T follicular helper cell (primary cell): ENCODE measurements around the gene GRPEL2.
"Not testable (repeated sequence)": the region's sequence is repeated elsewhere in the genome, so short reads cannot be mapped to it uniquely, and the experiment has no call there.

Experiments used
- DNase-seq: peaks from one replicate; pipeline ENCODE4 v3.0.0-alpha.2; 2020; ENCODE audit warnings: low read depth

The GRPEL2 gene

GRCh38 chr5:149376711-149377447, 31.6 kb downstream of the GRPEL2 start:
- DNase-seq = no peak

DNA sequence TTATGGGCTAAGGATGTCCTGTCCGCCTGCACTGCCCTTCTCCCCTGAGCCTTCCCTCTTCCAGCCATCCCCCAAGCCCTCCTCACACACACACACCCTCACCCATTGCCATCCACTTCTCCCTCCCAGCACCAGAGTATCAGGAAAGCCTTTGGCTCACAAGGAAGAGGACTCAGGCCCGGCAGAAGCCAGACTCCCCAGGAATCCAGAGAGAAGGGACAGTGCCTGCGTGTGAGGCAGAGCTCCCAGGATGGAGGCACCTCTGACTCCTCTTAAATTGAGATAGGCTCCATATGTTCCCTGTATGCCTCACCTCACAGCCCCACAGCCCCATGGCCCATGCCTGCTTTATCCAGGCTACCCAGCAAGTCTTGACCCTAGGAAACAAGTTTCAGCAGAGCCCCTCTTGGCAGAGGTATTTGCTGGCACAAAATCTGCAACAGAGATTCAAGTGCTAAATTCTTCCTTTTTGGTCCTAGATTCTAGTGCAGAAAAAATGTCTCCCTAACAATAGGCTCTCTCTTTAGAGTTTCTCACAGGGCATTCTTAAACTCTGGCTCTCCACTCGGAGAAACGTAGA, 33.0 kb downstream of the GRPEL2 start:
- no peak for DNase-seq

GRCh38 chr5:149379177-149379761, 34.0 kb downstream of the GRPEL2 start, which contains the start of gene IL17B:
IL17B (minus strand) TSS chr5:149379292; CDS start chr5:149379225, 67 bp downstream.
- no peak for DNase-seq

DNA sequence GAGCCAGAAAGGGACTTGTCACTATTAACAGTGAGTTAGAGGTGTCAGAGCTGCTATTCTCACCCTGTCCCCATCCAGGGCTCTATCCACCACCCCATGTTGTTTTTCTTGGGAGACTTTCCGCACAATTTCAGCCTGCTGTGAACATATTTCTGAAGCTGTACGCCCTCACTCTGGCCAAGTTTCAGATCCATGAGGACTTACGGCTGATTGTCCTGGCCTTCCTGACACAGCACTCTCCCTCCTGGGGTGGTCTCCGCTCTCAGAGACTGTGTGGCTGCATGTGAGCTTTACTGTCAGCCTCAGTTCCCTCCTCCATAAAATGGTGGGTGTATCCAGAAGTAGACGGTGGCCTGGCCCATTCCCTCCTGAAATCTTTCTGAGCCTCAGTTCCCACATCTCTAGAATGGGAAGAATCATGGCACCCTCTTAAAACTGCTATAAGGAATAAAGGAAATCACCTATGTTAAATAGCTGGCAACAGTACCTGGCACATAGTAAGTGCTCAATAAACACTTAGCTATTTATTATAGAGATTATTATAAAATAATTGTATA, 34.6 kb downstream of the GRPEL2 start:
- no peak for DNase-seq

DNA sequence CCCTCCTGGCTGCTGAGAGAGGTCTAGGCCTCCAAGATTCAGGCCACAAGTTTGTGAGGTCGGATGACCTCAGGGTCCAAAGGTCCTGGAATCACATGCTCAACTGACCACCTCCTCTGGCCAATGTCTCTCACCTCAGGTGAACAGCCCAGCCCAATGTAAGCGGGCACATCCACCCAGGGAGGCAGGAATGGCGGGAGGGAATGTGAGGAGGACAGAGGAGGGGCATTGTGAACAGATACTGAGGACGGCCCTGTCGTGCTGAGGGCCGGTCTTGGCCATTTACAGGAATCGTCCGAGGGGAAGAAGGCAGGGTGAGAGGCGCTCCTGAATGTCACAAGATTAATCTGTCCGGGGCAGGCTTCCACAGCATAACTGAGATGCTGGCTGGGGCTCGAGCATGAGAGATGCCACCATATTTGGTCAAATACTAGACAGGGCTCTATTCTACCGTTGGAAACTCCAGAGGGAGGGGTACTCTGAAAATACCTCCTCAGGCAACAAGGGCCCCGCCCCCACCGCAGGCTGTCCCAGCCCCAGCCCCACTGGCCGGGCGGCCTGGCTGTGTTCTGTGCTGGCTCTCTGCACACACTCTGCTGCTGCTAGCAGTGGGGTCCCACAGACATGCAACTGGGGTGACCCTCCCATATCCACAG, 35.3 kb downstream of the GRPEL2 start:
- no peak for DNase-seq

DNA sequence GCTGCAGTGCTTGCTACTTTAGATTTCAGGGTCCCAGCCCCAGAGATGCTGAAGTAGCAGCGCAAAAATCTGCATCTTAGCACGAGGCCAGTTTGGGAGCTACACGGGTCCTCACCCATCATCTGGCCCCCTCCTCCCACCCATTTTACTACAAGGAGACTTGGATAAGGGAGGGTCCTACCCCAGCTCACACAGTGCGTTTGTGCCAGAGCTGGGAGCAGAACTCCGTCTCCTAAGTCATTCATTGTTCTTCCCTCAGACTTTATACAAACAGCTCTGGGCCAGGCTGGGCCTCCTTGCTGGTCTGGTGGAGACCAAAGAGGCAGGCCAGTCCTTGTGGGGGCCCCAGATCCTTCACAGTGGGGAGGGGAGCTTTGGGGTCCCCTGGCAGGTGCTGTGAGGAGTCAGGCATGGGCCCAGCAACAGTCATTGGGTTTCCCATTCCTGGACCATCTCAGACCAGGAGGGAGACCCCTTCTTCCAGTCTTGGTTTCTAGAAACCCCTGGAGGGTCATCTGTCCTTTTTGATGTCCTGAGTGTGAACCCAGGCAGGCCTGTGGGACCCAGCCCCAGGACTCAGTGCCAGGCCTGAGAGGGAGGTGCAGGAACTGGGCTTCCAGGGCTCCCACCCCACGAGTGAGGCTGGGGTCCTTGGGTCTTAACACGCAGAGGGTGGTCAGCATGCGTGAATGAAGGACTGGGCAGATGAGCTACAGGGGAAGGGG, 36.1 kb downstream of the GRPEL2 start:
- DNase-seq = no peak

- DNase-seq = peak; percentile 54
Measured at GRCh38 chr5:149381986-149382338, 36.7 kb downstream of the GRPEL2 start.

- no peak for DNase-seq
Measured at GRCh38 chr5:149382517-149383220, 37.4 kb downstream of the GRPEL2 start.

DNA sequence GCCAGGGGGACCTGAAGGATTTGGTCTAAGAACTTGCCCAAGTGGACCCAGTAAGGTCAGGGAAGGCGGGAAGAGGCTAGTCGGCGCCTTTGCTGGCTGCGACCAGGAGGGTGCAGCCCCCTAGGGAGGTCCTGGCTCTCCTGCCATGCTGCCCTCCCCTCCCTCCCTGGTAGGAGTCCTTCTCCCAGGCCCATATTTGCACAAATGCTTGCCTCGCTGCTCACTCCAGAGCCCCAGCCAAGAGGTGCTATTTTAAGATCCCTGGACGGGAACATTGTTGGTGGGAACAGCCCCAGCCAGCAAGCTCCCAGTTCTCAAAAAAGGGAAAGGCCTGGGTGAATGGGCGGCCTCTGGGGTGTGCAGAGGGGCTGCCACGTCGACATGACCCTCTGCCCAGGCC, 38.1 kb downstream of the GRPEL2 start:
- DNase-seq = no peak

GRCh38 chr5:149386166-149386565, 40.9 kb downstream of the GRPEL2 start:
- DNase-seq = no peak

DNA sequence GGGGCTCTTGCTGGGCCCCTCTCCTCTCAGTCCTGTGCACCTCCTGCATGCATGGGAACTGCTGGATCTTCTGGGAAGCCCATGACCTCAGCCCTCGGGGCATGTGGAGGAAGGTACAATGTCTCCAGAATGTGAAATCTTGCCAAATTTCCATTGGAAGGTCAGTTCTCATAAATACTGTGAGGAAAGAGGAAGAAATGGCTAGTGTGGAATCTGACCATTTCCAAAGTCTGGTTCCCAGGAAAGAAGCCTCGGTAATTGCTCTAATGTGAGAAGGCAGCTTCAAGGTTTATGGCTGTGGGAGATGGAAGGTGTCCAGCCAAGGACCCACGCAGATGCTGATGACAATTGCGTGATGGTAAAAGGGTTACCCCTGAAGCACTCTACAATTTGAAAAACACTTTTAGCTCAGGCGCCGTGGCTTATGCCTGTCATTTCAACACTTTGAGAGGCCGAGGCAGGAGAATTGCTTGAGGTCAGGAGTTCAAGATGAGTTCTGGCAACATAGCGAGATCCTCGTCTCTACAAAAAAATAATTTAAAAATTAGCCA, 41.9 kb downstream of the GRPEL2 start:
- no peak for DNase-seq

DNA sequence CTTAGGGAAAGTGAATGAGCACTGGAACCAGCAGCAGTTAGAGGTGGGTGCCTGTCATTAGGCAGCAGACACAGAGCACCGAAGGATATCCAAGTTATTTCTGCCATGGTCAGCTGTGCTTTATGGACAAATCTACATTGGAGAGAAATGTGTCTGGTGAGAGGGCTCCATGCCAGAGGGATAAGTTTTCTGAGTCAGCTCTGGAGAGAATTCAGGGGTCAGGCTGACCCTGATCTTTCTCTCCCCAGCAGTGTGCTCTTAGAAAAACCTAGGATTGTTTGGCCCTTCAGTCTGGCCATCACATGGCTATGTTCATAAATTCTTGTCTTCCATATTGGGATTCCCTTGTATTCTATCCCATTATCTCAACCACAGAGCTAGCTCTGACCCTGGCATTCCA, 42.7 kb downstream of the GRPEL2 start:
- no peak for DNase-seq

GRCh38 chr5:149388498-149389190, 43.3 kb downstream of the GRPEL2 start:
- no peak for DNase-seq

DNA sequence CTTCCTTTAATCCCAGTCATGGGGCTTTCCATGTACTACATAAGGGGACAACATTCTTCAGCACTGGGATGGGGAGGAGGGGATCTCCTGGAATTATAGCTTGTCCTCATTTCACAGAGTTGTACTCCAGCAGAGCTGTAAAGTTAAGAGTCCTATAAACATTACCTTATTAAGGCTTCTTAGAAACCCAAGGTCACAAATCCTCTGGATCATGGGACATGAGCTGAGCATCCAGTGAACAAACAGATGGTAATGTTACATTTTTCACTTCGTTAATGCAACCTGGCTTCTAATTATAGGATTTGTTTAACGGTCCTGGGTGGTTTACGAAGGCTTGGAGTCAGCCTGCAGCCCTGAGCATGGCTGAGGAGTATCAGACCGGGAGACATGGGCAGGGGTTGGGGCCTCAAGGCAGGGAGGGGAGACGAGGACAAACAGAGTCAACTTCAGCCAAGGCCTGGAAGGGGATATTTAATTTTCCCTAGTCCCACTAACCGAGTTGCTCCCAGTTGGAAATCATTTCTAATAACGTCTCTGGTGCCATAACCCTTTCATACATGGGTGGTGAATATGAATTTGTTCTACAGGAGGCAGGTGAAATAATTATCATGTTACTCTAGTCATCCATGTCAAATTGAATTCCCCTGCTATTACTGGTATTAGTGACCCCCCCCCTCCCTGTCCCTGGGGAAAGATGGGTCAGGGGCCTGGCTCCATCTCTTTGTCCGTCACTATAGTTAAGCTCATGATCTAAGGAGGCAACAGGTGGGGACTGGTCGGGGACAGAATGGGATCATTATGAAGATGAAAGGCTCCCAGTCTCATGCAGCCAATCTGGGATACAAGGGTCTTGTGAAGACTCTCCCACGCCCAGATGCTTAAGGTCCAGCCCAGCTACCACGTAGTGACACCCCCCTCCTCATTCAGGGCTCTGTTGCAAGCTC, 44.5 kb downstream of the GRPEL2 start:
- no peak for DNase-seq

GRCh38 chr5:149391076-149391475, 45.8 kb downstream of the GRPEL2 start:
- DNase-seq = not testable (repeated sequence)

GRCh38 chr5:149391524-149391923, 46.2 kb downstream of the GRPEL2 start:
- no peak for DNase-seq

DNA sequence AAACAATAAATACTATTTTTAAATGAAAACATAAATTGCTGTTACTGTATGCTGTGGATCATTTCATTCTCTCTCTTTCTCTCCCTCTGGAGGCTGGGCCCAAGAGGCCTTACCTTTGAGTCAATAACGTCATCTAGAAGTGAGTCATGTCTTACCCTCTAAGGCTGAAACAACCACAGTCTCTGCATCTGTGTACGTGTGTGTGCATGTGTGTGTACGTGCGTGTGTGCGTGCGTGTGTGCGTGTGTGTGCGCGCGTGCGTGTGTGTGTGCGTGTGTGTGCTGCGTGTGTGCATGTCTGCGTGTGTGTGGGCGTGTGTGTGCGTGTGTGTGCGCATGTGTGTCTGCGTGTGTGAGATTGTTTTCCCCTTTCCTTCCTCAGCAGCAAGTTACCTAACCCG, 47.4 kb downstream of the GRPEL2 start:
- DNase-seq = no peak

DNA sequence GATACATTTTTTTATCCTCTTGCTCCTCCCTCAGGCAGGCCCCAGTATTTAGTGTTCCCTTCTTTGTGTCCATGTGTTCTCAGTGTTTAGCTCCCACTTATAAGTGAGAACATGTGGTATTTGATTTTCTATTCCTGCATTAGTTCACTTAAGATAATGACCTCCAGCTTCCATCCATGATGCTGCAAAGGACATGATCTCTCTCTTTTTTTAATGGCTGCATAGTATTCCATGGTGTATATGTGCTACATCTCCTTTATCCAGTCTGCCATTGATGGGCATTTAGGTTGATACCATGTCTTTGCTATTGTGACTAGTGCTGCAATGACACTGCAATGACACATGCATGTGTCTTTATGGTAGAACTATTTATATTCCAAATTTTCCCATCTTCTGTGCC, 49.7 kb downstream of the GRPEL2 start:
- not testable (repeated sequence) for DNase-seq

- DNase-seq = no peak
Measured at GRCh38 chr5:149397530-149397929, 52.2 kb downstream of the GRPEL2 start.
